GM12891 (cell line): ENCODE results near the gene SPDYE1.
"Not testable (repeated sequence)": the region's sequence is repeated elsewhere in the genome, so short reads cannot be mapped to it uniquely, and the experiment has no call there.

Experiments used
- POLR2A ChIP-seq: IDR thresholded peaks from 2 replicates; pipeline ENCODE4 v1.6.1; 2011; ENCODE audit warnings: low read depth, low read length, control low read depth
- POLR2AphosphoS5 ChIP-seq: IDR thresholded peaks from 2 replicates; pipeline ENCODE4 v1.6.1; 2011; ENCODE audit warnings: low read depth, low read length, control low read depth
- SPI1 ChIP-seq: IDR thresholded peaks from 2 replicates; pipeline ENCODE4 v1.6.1; 2011; ENCODE audit warnings: low read depth, low read length, control low read depth
- TAF1 ChIP-seq: IDR thresholded peaks from 2 replicates; pipeline ENCODE4 v1.6.1; 2011; ENCODE audit warnings: low read depth, low read length, control low read depth

DNA sequence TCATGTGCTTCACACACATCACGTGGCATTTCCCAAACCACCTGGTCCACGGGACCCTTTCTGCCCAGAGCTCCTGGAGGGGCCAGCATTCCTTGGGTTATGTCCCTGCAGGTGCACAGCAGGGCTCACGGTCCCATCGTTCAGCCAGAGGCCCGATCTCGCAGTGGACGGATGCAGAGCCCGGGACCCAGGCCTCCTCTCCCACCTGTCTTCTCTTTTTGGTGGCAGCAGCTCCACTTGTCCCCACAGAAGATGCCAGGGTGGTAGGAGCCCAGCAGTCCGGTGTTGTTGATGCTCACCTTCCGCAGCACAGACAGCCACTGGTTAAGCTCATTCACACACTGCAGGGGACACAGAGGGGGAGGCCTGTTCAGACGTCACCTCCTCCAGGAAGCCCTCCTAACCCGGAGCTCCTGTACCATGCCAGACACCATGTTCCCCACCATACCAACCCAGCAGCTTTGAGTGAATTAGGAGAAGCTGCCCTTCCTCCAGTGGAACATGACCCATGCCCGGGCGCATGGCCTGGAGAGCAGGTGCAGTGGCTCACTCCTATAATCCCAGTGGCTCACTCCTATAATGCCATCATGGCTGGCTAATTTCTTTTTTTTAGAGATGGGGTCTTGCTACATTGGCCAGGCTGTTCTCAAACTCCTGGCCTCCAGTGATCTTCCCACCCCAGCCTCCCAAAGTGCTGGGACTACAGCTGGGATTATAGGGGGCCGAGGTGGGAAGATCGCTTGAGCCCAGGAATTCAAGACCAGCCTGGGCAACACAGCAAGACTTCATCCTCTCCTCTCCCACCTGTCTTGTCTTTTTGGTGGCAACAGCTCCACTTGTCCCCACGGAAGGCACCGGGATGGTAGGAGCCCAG, 36.5 kb downstream of the SPDYE1 start:
- not testable (repeated sequence) for TF ChIP-seq TAF1, POLR2AphosphoS5, POLR2A, SPI1
